Neural progenitor cell (in vitro differentiated cells): ENCODE measurements around the gene WFDC11.

Experiments
- EZH2 ChIP-seq: fragments of 200-600 bp; sonication (generic); IDR thresholded peaks from 2 replicates; pipeline ENCODE4 v1.6.1; 2017; ENCODE audit warnings: antibody characterized with exemption, mild to moderate bottlenecking, moderate library complexity
- EZH2phosphoT487 ChIP-seq: fragments of 200-600 bp; sonication (generic); IDR thresholded peaks from 2 replicates; pipeline ENCODE4 v1.6.1; 2017; ENCODE audit warnings: antibody characterized with exemption
- TF ChIP-seq, protein P1 (sequence below): fragments of 200-600 bp; sonication (generic); IDR thresholded peaks from 2 replicates; pipeline ENCODE4 v1.5.1; 2017; ENCODE audit warnings: antibody characterized with exemption, mild to moderate bottlenecking

GRCh38 chr20:45704969-45705637 is 35.1 kb upstream of the WFDC11 start, which contains the start of gene WFDC10B:
- TF ChIP-seq, protein P1, sequence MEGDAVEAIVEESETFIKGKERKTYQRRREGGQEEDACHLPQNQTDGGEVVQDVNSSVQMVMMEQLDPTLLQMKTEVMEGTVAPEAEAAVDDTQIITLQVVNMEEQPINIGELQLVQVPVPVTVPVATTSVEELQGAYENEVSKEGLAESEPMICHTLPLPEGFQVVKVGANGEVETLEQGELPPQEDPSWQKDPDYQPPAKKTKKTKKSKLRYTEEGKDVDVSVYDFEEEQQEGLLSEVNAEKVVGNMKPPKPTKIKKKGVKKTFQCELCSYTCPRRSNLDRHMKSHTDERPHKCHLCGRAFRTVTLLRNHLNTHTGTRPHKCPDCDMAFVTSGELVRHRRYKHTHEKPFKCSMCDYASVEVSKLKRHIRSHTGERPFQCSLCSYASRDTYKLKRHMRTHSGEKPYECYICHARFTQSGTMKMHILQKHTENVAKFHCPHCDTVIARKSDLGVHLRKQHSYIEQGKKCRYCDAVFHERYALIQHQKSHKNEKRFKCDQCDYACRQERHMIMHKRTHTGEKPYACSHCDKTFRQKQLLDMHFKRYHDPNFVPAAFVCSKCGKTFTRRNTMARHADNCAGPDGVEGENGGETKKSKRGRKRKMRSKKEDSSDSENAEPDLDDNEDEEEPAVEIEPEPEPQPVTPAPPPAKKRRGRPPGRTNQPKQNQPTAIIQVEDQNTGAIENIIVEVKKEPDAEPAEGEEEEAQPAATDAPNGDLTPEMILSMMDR: no peak
- TF ChIP-seq EZH2 (no peak), EZH2phosphoT487 (no peak)
